ENCODE results near the gene TMEM150B. TPM values are rescaled to one million over a fixed set of nuclear protein-coding genes. Genes with fewer than 3 reads are reported as not detected.
A peak's percentile ranks its signal among the peaks of the same experiment; 100 is the strongest.

The TMEM150B gene
- 71.4 TPM for polyA plus RNA-seq
- long read RNA-seq, donor 1 = 0 reads
- long read RNA-seq, donor 2, partial matches to known transcripts = 7 of 14 reads
- long read RNA-seq, donor 2, other reads (novel, unspliced or antisense) = 6 of 14 reads
- long read RNA-seq, donor 3, partial matches to known transcripts = 22 of 41 reads
- long read RNA-seq, donor 3, other reads (novel, unspliced or antisense) = 19 of 41 reads
- long read RNA-seq, donor 4 = 0 reads
- long read RNA-seq, donor 5 = 0 reads
- long read RNA-seq, donor 6, partial matches to known transcripts = 17 of 17 reads
- long read RNA-seq, donor 6, other reads (novel, unspliced or antisense) = 0 of 17 reads
- long read RNA-seq, donor 7 = 0 reads
- long read RNA-seq, donor 8, partial matches to known transcripts = 5 of 15 reads
- long read RNA-seq, donor 8, other reads (novel, unspliced or antisense) = 10 of 15 reads
- long read RNA-seq, donor 9, partial matches to known transcripts = 10 of 11 reads
- long read RNA-seq, donor 9, other reads (novel, unspliced or antisense) = 0 of 11 reads
- long read RNA-seq, donor 10, partial matches to known transcripts = 13 of 21 reads
- long read RNA-seq, donor 10, other reads (novel, unspliced or antisense) = 6 of 21 reads
- long read RNA-seq, donor 11, partial matches to known transcripts = 2,613 of 3,216 reads
- long read RNA-seq, donor 11, other reads (novel, unspliced or antisense) = 603 of 3,216 reads

DNA sequence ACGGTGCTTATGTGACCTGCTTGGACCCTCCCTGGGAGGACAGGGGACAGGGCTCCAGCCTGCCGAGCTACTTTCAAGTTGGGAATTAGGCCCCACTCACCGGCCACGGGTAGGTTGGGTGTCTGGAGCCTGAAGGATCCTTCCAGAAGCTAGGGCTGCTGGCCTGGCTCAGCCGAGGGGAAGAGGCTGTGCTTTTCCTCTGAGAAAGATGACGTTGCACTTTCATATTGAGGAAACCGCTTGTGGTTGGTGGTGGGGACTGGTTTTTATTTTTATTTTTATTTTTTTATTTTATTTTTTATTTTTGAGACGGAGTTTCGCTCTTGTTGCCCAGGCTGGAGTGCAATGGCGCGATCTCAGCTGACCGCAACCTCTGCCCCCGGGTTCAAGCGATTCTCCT is at the start of gene TMEM150B:
Gene TMEM150B, minus strand, starts transcription at position 170 of the 400 bp plus-strand sequence. CDS start 4,305 bp downstream, outside the sequence.
- Histone ChIP-seq H3K27ac (ENCODE audit: low read length) (peak within 1 kb of the TSS; percentile 8), H3K4me1 (ENCODE audit: control insufficient read depth, insufficient read depth, low read length) (peaks cover 28% of the 10 kb centered on the region), H3K4me3 (ENCODE audit: low read length) (no peak within 1 kb of the TSS), H3K36me3 (ENCODE audit: control insufficient read depth, insufficient read depth, low read length) (no peaks in the 10 kb centered on the region), H3K9me3 (ENCODE audit: control insufficient read depth, low read depth, low read length) (peaks cover 5% of the 10 kb centered on the region), H3K27me3 (ENCODE audit: control insufficient read depth, insufficient read depth, low read length) (no peaks in the 10 kb centered on the region)
- DNase-seq = no peak
- WGBS (ENCODE audit: insufficient coverage, low lambda C conversion rate) = 100% methylated on average over 4 of the region's 14 CpGs

DNA sequence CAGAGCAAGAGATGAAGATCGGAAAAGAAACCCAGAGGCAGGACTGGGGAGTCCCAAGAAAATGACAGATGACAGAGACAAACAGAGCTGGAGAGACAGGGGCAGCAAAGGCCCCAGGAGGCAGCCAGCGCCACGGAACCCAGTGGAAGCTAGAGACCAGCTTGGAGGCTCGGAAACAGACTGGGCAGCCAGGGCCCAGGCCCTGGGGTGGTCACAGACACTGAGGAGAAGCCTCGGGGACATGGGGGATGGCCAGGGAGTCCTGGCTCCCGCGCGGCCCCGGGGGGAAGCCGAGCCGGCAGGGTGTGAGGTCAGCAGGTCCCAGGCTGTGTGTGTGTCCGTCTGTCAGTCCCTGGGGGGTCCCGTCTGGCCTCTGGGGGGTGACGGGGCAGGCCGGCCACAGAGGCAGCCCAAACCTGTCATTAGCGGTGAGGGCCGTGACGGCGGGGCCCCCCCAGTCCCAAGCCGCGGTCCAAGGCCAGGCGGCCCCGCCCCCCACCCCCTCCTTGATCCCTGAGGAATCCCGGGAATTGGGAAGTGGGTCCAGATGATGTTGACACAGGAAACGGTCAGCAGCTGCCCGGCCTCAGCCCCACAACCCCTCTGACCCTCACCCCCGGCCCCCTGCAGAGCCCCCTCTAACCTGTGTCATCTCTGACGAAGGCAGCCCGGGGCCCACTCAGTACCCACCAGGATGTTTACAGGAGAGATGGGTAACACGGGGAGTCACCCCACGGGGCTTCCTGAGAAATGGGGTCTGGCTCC is 49.0 kb upstream of the TMEM150B start:
- DNase-seq = no peak
- H3K27ac ChIP-seq (ENCODE audit: low read length) = no peak overlapping the region
- no peak overlapping the region for H3K4me3 ChIP-seq (ENCODE audit: low read length)
- no peaks in the 10 kb centered on the region for H3K36me3 ChIP-seq (ENCODE audit: control insufficient read depth, insufficient read depth, low read length)
- H3K27me3 ChIP-seq (ENCODE audit: control insufficient read depth, insufficient read depth, low read length) = peaks cover 81% of the 10 kb centered on the region
- peaks cover 6% of the 10 kb centered on the region for H3K9me3 ChIP-seq (ENCODE audit: control insufficient read depth, low read depth, low read length)
- peaks cover 16% of the 10 kb centered on the region for H3K4me1 ChIP-seq (ENCODE audit: control insufficient read depth, insufficient read depth, low read length)
- 0% methylated on average over 1 of the region's 31 CpGs for WGBS (ENCODE audit: insufficient coverage, low lambda C conversion rate)

- Histone ChIP-seq H3K9me3 (ENCODE audit: control insufficient read depth, low read depth, low read length) (peaks cover 6% of the 10 kb centered on the region), H3K27me3 (ENCODE audit: control insufficient read depth, insufficient read depth, low read length) (peaks cover 88% of the 10 kb centered on the region)
- WGBS (ENCODE audit: insufficient coverage, low lambda C conversion rate) = no CpG with 5 or more reads among the region's 9 CpGs
Measured at GRCh38 chr19:55373306-55373992, 48.3 kb upstream of the TMEM150B start.

GRCh38 chr19:55372316-55373081 is 47.4 kb upstream of the TMEM150B start:
- no CpG with 5 or more reads among the region's 24 CpGs for WGBS (ENCODE audit: insufficient coverage, low lambda C conversion rate)
- H3K36me3 ChIP-seq (ENCODE audit: control insufficient read depth, insufficient read depth, low read length) = no peaks in the 10 kb centered on the region
- H3K27ac ChIP-seq (ENCODE audit: low read length) = no peak overlapping the region
- H3K4me1 ChIP-seq (ENCODE audit: control insufficient read depth, insufficient read depth, low read length) = peaks cover 16% of the 10 kb centered on the region
- H3K9me3 ChIP-seq (ENCODE audit: control insufficient read depth, low read depth, low read length) = peaks cover 6% of the 10 kb centered on the region
- no peak overlapping the region for H3K4me3 ChIP-seq (ENCODE audit: low read length)
- peaks cover 91% of the 10 kb centered on the region for H3K27me3 ChIP-seq (ENCODE audit: control insufficient read depth, insufficient read depth, low read length)
- DNase-seq = no peak

More at GRCh38 chr19:55373306-55373992, 48.3 kb upstream of the TMEM150B start:
- H3K36me3 ChIP-seq (ENCODE audit: control insufficient read depth, insufficient read depth, low read length) = no peaks in the 10 kb centered on the region
- H3K27ac ChIP-seq (ENCODE audit: low read length) = no peak overlapping the region
- H3K4me3 ChIP-seq (ENCODE audit: low read length) = no peak overlapping the region
- no peak for DNase-seq
- peaks cover 16% of the 10 kb centered on the region for H3K4me1 ChIP-seq (ENCODE audit: control insufficient read depth, insufficient read depth, low read length)

DNA sequence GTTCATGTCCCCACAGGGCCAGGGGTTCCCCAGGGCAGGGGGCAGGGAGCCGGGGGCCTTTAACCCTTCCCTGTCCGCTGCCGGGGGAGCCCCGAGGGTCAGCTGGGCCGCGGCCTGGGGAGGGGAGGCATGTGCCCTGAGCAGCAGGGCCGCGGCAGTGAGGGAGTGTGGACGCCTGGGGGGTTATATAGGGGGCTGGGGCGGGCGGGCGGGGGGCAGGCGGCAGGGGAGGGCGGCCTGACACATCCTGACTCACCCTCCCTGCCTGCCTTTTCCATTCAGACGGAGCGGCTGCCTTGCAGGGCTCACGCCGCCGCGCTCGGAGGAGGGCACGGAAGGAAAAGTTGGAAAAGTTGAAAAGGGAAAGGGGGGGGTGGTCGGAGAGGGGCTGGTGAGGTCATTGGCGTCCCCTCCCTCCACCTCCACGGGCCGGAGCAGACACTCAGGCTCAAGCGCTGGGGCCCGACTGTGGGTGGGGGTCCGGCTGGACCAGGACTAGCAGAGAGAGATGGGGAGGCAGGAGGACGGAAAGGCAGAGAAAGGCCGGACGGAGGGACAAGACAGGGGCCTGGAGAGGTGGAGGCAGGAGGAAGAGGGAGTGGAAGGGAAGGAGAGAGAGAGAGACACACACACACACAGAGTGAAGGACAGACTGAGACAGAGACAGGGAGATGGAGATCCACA is 45.3 kb upstream of the TMEM150B start, which contains the start of gene IL11:
Gene IL11, minus strand, starts transcription at position 159 of the 684 bp plus-strand sequence. Its CDS starts 153 bp downstream, at position 6.
- H3K4me3 ChIP-seq (ENCODE audit: low read length) = peak within 1 kb of the TSS; percentile 13
- peaks cover 83% of the 10 kb centered on the region for H3K27me3 ChIP-seq (ENCODE audit: control insufficient read depth, insufficient read depth, low read length)
- H3K4me1 ChIP-seq (ENCODE audit: control insufficient read depth, insufficient read depth, low read length) = peaks cover 12% of the 10 kb centered on the region
- H3K36me3 ChIP-seq (ENCODE audit: control insufficient read depth, insufficient read depth, low read length) = no peaks in the 10 kb centered on the region
- no peak for DNase-seq
- H3K27ac ChIP-seq (ENCODE audit: low read length) = no peak within 1 kb of the TSS
- no CpG with 5 or more reads among the region's 32 CpGs for WGBS (ENCODE audit: insufficient coverage, low lambda C conversion rate)
- H3K9me3 ChIP-seq (ENCODE audit: control insufficient read depth, low read depth, low read length) = peaks cover 6% of the 10 kb centered on the region

GRCh38 chr19:55369653-55370304 is 44.6 kb upstream of the TMEM150B start:
- H3K4me1 ChIP-seq (ENCODE audit: control insufficient read depth, insufficient read depth, low read length) = peaks cover 12% of the 10 kb centered on the region
- no peaks in the 10 kb centered on the region for H3K36me3 ChIP-seq (ENCODE audit: control insufficient read depth, insufficient read depth, low read length)
- H3K27ac ChIP-seq (ENCODE audit: low read length) = no peak overlapping the region
- H3K9me3 ChIP-seq (ENCODE audit: control insufficient read depth, low read depth, low read length) = peaks cover 6% of the 10 kb centered on the region
- WGBS (ENCODE audit: insufficient coverage, low lambda C conversion rate) = no CpG with 5 or more reads among the region's 59 CpGs
- DNase-seq = no peak
- peaks cover 78% of the 10 kb centered on the region for H3K27me3 ChIP-seq (ENCODE audit: control insufficient read depth, insufficient read depth, low read length)
- peak overlapping the region; percentile 13 for H3K4me3 ChIP-seq (ENCODE audit: low read length)

GRCh38 chr19:55368701-55369563 is 43.8 kb upstream of the TMEM150B start:
- Histone ChIP-seq H3K36me3 (ENCODE audit: control insufficient read depth, insufficient read depth, low read length) (no peaks in the 10 kb centered on the region), H3K27me3 (ENCODE audit: control insufficient read depth, insufficient read depth, low read length) (peaks cover 79% of the 10 kb centered on the region), H3K9me3 (ENCODE audit: control insufficient read depth, low read depth, low read length) (peaks cover 3% of the 10 kb centered on the region), H3K4me3 (ENCODE audit: low read length) (no peak overlapping the region), H3K27ac (ENCODE audit: low read length) (no peak overlapping the region), H3K4me1 (ENCODE audit: control insufficient read depth, insufficient read depth, low read length) (peaks cover 9% of the 10 kb centered on the region)
- no peak for DNase-seq
- whole genome bisulfite sequencing (ENCODE audit: insufficient coverage, low lambda C conversion rate) = no CpG with 5 or more reads among the region's 54 CpGs

DNA sequence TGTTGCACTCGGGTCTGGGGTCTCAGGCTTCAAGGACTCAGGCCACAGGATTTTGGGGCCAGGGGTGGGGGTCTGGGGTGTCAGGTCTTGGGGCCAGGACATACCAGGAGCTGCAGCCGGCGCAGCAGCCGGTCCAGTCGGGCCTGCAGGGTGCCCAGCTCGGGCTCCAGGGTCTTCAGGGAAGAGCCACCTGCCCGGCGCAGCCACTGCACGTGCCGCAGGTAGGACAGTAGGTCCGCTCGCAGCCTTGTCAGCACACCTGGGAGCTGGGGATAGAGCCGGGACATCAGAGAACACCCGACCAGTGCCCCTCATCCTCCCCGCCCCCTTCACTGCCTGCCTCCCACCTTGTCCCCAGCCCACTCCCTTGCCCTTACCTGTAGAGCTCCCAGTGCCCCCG is 43.0 kb upstream of the TMEM150B start:
- WGBS (ENCODE audit: insufficient coverage, low lambda C conversion rate) = no CpG with 5 or more reads among the region's 16 CpGs
- Histone ChIP-seq H3K4me3 (ENCODE audit: low read length) (no peak overlapping the region), H3K9me3 (ENCODE audit: control insufficient read depth, low read depth, low read length) (peaks cover 3% of the 10 kb centered on the region), H3K4me1 (ENCODE audit: control insufficient read depth, insufficient read depth, low read length) (peaks cover 6% of the 10 kb centered on the region), H3K27me3 (ENCODE audit: control insufficient read depth, insufficient read depth, low read length) (peaks cover 71% of the 10 kb centered on the region), H3K27ac (ENCODE audit: low read length) (no peak overlapping the region), H3K36me3 (ENCODE audit: control insufficient read depth, insufficient read depth, low read length) (no peaks in the 10 kb centered on the region)
- DNase-seq = no peak

Data from large intestine (tissue), 12 donors.